GM15510 (cell line): Measurements from ENCODE around the gene NR2F1.

ENCODE experiments used
- POLR2A ChIP-seq: IDR thresholded peaks from 3 replicates; pipeline ENCODE4 v1.6.1; 2011; ENCODE audit warnings: borderline replicate concordance; ENCODE audit not compliant: insufficient read length; ENCODE audit errors: extremely low read depth

The NR2F1 gene

GRCh38 chr5:93574491-93575305 lies 8.3 kb upstream of the NR2F1 start:
- TF ChIP-seq POLR2A: no peak

DNA sequence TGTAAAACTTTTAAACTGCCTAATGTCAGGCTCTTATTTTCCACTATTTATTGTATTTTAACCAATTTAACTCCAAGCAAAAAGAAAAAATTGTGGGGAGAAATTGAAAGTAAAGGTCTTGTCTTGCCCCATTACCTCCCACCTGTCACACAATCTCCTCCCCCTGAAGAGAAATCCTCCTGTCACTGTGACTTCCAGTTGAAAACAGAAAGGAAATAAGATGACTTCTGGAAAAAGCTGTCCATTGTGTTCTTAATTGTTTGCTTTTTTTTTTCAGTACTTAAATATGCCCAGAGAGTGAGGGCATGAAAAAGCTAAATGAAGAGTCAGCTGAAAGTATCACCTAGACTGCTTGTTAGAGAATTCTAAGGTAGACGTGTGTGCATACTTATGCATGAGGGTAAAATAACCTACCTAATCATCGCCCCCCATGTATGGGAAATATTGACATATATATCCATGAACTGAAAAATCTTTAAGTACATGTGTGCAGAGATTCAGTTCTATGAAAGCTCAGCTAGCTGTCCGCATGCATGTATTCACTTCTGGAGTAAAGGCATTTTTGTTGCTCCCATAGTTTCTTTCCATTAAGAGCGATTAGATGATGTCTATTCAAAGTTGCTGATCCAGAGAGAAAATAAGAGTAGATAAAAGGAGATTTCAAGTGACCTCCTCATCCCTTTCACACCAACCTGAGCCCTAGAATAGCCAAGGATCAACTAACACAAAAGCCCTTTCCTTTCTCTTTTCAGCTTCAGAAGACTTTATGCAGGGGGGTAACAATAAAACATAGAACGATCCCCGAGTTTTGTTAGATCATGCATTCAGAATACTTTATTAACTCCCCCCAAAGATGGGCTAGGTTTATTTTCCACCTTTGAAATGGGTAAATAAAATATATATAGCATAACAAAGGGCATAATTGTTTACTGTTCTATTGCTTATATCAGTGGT lies 7.3 kb upstream of the NR2F1 start:
- no peak for TF ChIP-seq POLR2A

GRCh38 chr5:93576994-93577853 lies 5.8 kb upstream of the NR2F1 start:
- no peak for TF ChIP-seq POLR2A

GRCh38 chr5:93577854-93578812 lies 4.9 kb upstream of the NR2F1 start:
- TF ChIP-seq POLR2A: no peak

DNA sequence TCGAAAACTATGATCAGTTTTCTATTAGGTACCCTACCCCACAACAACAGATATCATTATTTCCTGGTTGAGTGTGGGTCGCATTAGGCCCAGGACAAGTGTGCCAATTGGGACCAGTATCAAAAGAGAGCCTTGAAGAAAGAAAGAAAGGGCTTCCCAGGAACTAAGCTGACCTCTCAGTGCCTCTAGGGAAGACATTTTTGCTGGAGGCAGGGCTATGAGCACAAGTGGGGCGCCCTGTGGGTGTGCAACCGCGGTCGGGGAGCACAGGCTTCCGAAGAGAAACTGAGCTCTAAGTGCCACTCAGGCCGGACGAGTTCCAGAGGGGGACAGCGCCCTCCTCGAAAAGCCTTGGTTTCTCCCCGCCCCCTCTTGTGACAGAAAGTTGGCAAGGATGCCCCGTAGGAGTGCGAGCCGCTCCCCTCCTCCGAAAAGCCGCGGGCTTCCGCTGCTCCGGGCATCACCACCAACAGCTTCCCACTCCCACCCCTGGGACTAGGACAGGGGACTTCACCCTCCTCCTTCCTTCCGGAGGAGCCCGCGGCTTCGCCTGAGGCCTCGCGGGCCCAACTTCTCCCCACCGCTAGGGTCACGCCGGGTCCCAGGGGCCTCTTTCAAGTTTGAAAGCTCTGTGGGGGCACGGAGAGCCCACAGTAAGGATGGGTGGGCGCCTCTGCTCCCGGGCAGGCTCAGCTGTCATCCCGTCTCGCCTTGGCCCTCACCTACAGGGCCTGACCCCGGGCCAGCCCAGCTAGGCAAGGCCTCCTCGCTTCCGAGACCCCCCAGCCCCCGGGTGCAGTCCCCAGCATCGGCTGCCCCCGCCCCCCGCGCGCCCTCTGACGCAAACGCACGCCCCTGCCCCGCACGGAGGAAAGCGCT lies 4.0 kb upstream of the NR2F1 start:
- no peak for TF ChIP-seq POLR2A

DNA sequence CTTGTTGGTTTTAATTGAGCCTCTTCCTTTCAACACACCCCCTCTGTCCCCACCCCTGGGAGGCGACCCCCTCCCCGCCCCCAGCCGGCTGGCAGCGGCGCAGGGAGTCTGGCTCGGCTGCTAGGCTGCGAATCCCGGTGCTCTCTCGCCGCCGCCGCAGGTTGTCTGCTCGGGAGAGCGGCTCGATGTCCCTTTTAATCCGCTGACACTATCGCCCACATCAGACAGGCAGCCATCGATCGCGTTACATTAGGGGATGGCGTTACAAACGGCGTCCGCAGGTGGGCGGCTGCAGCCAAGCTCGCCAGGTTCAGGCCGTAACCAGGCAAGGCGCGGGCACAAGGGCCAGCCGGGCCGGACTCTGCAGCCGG lies 3.3 kb upstream of the NR2F1 start:
- no peak for TF ChIP-seq POLR2A

DNA sequence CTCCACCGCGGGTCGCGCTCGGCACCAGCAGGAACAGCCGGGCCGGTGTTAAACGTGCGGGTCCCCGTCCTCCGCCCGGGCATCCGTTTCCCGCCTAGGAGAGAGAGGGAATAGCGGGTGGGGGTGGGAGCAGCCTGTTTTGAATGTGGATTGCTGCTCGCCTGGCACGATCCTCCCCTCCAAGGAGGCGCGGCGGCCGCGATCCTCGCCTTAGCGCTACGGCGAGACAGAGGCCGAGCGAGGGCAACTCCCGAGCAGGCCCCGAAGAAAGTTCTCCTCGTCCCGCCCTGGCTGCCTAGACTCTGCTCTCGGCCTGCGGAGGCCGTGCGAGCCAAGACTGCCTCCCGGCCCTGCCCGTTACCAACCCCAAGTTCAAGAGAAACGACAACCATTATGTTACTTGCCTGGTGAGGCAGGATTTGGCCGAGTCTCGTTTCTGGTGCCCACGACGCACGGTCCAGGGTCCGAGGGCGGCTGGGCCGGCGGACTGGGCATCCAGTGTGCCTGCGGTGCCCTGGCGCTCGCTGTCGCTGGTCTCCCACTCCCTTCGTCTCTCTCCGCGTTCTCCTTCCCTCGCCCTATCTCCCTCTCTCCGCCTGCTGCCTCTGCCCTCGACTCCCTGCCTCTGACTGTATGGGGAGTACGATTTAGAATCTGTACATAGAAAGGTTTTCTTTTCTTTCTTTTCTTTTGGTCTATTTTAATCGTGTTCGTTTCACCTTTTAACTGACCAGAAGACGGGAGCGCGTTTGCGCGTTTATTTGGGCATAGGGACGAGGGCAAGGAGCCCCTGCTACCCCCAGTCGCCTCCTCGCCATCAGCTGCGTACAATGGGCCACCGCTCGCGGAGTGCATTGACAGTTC lies 2.7 kb upstream of the NR2F1 start:
- TF ChIP-seq POLR2A: no peak

DNA sequence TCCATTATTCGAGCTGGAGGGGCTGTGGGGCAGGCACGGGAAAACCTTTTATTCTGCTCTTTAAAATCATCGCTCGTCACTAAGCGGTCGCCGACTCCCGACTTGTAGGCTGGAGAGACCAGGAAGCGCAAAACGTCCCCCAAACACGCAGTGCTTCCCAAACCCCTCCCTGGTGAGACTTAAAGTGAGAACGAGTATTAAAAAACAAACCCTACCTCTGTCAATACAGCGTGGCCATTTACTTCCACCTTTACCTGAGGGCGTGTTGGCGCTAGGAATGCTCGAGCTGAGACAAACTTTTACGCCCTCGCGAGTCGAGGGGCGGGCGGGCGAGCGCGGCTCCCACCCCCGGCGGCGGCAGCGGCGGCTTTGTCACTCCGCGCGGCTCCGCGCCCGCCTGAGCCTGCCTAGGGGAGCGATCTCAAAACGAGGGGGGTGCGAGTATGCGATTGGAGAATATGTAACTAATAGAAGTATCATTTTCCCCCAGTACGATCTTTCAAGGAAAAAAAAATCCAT lies 2.0 kb upstream of the NR2F1 start, which contains the start of gene NR2F1-AS1:
TSS of gene NR2F1-AS1 (minus strand) at position 293 of the 519 bp plus-strand sequence.
- TF ChIP-seq POLR2A: no peak

DNA sequence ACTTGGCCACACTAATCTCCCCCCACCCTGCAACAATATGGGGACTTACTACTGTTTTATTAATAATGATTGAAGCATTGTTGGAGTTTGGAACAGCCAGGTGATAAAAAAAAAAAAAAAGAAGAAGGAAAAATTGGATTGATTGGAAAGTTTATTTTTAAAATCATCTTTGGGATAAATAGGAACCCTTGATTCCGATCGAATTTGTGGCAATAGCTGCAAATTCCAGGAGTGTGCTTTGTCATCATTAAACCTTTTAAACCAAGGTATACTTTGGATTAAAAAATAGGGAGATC lies 907 bp upstream of the NR2F1 start:
- no peak for TF ChIP-seq POLR2A

DNA sequence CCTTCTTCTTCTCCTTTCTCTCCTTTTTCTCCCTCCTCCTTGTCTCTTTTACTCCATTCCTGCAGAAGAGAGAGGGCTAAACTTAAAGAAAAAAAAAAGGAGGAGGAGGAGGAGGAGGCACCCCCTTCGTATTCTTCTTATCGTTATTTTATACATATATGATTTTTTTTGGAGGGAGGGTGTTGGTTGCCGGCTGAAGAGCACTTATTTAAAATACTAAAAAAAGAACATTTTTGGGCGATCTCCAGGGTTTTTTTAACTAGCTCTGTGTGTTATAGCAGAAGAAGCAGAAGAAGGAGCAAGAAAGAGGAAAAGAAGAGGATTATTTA lies 381 bp downstream of the NR2F1 start:
- TF ChIP-seq POLR2A: no peak

DNA sequence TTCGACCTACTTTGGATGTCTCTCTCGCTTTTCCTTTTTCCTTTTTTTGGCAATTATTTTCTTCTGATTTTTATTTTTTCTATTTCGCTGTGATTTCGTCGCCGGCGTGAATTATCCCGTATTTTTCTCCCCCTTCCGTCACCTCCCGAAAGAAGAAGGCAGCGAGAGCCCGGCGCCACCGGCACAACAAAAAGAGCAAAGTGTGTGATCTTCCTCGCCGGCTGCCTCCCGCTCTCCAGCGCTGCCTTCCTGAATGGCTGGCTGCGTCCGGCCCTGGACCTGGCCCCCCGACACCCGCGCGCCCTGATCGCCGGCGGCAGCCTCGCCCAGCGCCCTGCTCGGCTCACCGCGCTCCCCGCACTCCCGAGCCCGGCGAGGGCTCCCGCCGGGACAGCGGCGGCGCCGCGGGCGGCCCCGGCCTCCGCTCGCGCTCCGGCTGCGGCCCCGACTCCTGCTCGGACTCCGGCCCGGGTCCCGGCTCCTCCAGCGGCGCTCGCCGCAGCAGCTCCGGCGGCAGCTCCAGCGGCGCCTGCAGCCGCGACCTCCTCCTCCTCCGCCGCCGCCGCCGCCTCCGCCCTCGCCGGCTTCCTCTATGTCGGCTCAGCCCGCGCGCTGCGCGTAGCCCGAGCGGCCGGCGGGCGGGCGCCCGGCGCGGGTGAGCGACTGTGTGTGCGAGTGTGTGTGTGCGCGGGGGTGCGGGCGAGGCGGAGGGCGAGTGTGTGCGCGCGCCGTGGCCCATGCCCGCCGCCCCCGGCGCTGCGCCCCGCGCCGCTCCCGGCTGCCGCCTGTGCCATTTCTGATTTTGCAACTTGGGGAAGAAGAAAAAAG lies 960 bp downstream of the NR2F1 start:
- no peak for TF ChIP-seq POLR2A
